OCI-LY1 (cell line): ENCODE data around the gene CFAP46.

ENCODE experiments used
- H2AFZ ChIP-seq: fragments of 200-600 bp; sonication (generic), shearing (Covaris generic); 2 replicates; pipeline ENCODE4 v1.6.0; 2014; ENCODE audit warnings: antibody characterized with exemption, mild to moderate bottlenecking, low read length
- H3F3A ChIP-seq: fragments of 200-600 bp; sonication (generic), shearing (Covaris generic); 2 replicates; pipeline ENCODE4 v1.6.0; 2014; ENCODE audit warnings: mild to moderate bottlenecking, antibody characterized with exemption, low read length, moderate library complexity; ENCODE audit not compliant: insufficient read depth
- H3K27ac ChIP-seq: fragments of 200-600 bp; sonication (generic); 2 replicates; pipeline ENCODE4 v1.5.1; 2014; ENCODE audit warnings: low read length, mixed run types, mild to moderate bottlenecking, low read depth; ENCODE audit not compliant: poor library complexity, severe bottlenecking
- H3K27me3 ChIP-seq: fragments of 200-600 bp; sonication (generic); 2 replicates; pipeline ENCODE4 v1.6.0; 2014; ENCODE audit warnings: antibody characterized with exemption, mild to moderate bottlenecking, low read length, moderate library complexity; ENCODE audit not compliant: insufficient read depth
- H3K36me3 ChIP-seq: fragments of 200-600 bp; sonication (generic); 2 replicates; pipeline ENCODE4 v1.6.1; 2014; ENCODE audit warnings: mild to moderate bottlenecking, antibody characterized with exemption, low read length, moderate library complexity, mixed read lengths; ENCODE audit not compliant: insufficient read depth
- H3K4me1 ChIP-seq: fragments of 200-600 bp; sonication (generic); 2 replicates; pipeline ENCODE4 v1.5.1; 2014; ENCODE audit warnings: mild to moderate bottlenecking, low read length, moderate library complexity; ENCODE audit not compliant: insufficient read depth, severe bottlenecking
- H3K4me2 ChIP-seq: fragments of 200-600 bp; sonication (generic), shearing (Covaris generic); 2 replicates; pipeline ENCODE4 v1.6.1; 2014; ENCODE audit warnings: low read length
- H3K4me3 ChIP-seq: fragments of 200-600 bp; sonication (generic); 2 replicates; pipeline ENCODE4 v1.5.1; 2014; ENCODE audit warnings: low read length, low read depth, mild to moderate bottlenecking, mixed read lengths; ENCODE audit not compliant: poor library complexity, severe bottlenecking
- H3K79me2 ChIP-seq: fragments of 200-600 bp; shearing (Covaris generic); 2 replicates; pipeline ENCODE4 v1.6.1; 2016; ENCODE audit warnings: mixed run types, low read length, mixed read lengths; ENCODE audit not compliant: insufficient read depth
- H3K9ac ChIP-seq: fragments of 200-600 bp; sonication (generic), shearing (Covaris generic); 2 replicates; pipeline ENCODE4 v1.6.1; 2014; ENCODE audit warnings: mild to moderate bottlenecking, low read length, mixed read lengths
- H3K9me2 ChIP-seq: fragments of 200-600 bp; sonication (generic), shearing (Covaris generic); 2 replicates; pipeline ENCODE4 v1.6.1; 2014; ENCODE audit warnings: low read depth, mild to moderate bottlenecking, low read length, mixed read lengths
- H3K9me3 ChIP-seq: fragments of 200-600 bp; shearing (Covaris generic); 2 replicates; pipeline ENCODE4 v1.6.1; 2014; ENCODE audit warnings: low read length, mixed read lengths
- H4K20me1 ChIP-seq: fragments of 200-600 bp; sonication (generic), shearing (Covaris generic); 2 replicates; pipeline ENCODE4 v1.6.0; 2016; ENCODE audit warnings: mild to moderate bottlenecking, low read length; ENCODE audit not compliant: insufficient read depth
- EZH2 ChIP-seq: fragments of 200-600 bp; sonication (generic), shearing (Covaris generic); IDR thresholded peaks from 2 replicates; pipeline ENCODE4 v1.8.0; 2017; ENCODE audit warnings: borderline replicate concordance, mixed run types, mild to moderate bottlenecking, antibody characterized with exemption, low read length, moderate library complexity, mixed read lengths
- TF ChIP-seq, protein P1 (sequence below): fragments of 200-600 bp; sonication (generic), shearing (Covaris generic); IDR thresholded peaks from 2 replicates; pipeline ENCODE4 v1.5.1; 2017; ENCODE audit warnings: mild to moderate bottlenecking, antibody characterized with exemption, low read length, moderate library complexity, mixed read lengths

The CFAP46 gene

DNA sequence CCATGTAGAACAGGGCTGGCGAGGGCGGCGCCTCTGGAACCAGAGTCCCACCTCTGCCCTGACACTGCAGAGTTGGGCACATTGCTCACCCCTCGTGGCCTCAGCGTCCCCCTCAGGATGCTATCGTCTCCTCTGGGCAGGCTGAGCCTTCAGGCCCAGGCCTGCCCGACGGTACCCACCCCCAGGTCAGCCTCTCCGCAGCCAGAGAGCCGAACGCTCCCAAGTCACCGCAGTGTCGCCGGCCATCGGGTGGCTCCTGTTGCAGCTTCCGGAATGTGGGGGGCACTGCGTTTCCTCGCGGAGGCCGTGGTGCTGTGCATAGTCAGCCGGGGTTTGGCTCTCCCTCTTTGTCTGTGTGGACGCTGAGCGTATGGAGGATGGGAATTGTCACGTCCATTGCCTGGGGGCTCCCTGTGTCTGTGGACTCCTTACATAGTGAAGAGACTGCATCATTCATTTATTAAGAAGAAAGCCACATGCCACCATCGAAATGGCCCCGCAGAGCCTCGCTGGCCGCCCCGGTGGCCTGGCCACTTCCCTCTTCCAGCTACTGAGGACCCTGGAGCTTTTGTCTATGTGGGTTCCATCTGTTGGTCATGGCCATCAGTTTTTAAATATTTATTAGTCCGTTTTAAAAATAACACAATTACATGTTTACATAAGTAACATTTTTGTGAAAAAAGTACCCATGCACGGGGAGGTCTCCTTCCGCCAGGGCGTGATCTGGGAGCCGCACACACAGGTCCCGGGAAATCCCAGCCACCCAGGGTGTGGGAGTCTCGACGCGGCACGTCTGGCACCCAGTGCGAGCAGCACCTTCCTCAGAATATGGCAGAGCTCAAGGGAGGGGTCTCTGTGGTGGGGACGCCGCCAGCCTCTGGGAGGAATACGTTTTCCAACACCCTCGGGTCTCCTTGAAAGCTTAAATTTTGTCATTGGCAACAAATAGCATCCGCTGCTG, 172.0 kb downstream of the CFAP46 start:
- H3F3A ChIP-seq, result no peaks in the 10 kb centered on the region
- H3K9me3 ChIP-seq, result no peaks in the 10 kb centered on the region
- H4K20me1 ChIP-seq, result no peaks in the 10 kb centered on the region
- H3K36me3 ChIP-seq, result no peaks in the 10 kb centered on the region
- TF ChIP-seq EZH2, result no peak
- TF ChIP-seq, protein P1, sequence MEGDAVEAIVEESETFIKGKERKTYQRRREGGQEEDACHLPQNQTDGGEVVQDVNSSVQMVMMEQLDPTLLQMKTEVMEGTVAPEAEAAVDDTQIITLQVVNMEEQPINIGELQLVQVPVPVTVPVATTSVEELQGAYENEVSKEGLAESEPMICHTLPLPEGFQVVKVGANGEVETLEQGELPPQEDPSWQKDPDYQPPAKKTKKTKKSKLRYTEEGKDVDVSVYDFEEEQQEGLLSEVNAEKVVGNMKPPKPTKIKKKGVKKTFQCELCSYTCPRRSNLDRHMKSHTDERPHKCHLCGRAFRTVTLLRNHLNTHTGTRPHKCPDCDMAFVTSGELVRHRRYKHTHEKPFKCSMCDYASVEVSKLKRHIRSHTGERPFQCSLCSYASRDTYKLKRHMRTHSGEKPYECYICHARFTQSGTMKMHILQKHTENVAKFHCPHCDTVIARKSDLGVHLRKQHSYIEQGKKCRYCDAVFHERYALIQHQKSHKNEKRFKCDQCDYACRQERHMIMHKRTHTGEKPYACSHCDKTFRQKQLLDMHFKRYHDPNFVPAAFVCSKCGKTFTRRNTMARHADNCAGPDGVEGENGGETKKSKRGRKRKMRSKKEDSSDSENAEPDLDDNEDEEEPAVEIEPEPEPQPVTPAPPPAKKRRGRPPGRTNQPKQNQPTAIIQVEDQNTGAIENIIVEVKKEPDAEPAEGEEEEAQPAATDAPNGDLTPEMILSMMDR, result no peak
- no peak overlapping the region for H3K27ac ChIP-seq
- no peak overlapping the region for H3K9ac ChIP-seq
- no peaks in the 10 kb centered on the region for H3K9me2 ChIP-seq
- no peak overlapping the region for H3K4me2 ChIP-seq
- no peaks in the 10 kb centered on the region for H3K4me1 ChIP-seq
- no peak overlapping the region for H3K4me3 ChIP-seq
- no peak overlapping the region for H2AFZ ChIP-seq
- no peaks in the 10 kb centered on the region for H3K27me3 ChIP-seq
- H3K79me2 ChIP-seq, result no peaks in the 10 kb centered on the region

GRCh38 chr10:132768346-132769248, 173.8 kb downstream of the CFAP46 start:
- Histone ChIP-seq H3K27ac (no peak overlapping the region), H4K20me1 (no peaks in the 10 kb centered on the region), H3K4me1 (no peaks in the 10 kb centered on the region), H3K9me2 (no peaks in the 10 kb centered on the region), H3K79me2 (no peaks in the 10 kb centered on the region), H2AFZ (no peak overlapping the region), H3K4me2 (no peak overlapping the region), H3K27me3 (no peaks in the 10 kb centered on the region), H3K9me3 (no peaks in the 10 kb centered on the region), H3K36me3 (no peaks in the 10 kb centered on the region), H3K4me3 (no peak overlapping the region), H3F3A (no peaks in the 10 kb centered on the region), H3K9ac (no peak overlapping the region)
- TF ChIP-seq EZH2, result no peak
- TF ChIP-seq, protein P1, result no peak

DNA sequence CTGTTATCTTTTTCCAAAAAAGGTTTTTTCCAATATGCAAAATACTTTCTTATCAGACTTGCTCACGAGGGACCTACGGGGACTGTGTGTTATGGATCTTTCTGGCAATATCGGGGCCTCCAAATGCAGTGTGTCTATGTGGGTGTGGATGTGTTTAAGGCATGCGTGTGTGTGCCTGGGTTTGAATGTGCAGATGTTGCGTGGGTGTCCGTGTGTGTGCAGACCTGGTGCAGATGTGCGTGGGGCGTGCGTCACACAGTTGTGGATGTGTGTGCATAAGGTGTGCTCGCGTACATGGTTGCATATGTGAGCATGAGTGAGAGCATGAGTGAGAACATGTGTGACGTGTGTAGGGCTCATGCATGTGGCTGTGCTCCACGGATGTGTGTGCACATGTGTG, 176.1 kb downstream of the CFAP46 start:
- Histone ChIP-seq H3K27me3 (no peaks in the 10 kb centered on the region), H3K36me3 (no peaks in the 10 kb centered on the region), H3F3A (no peaks in the 10 kb centered on the region), H3K4me3 (no peak overlapping the region), H4K20me1 (no peaks in the 10 kb centered on the region), H3K4me1 (no peaks in the 10 kb centered on the region), H3K27ac (no peak overlapping the region), H3K79me2 (no peaks in the 10 kb centered on the region), H2AFZ (no peak overlapping the region), H3K9me2 (no peaks in the 10 kb centered on the region), H3K4me2 (no peak overlapping the region), H3K9ac (no peak overlapping the region), H3K9me3 (no peaks in the 10 kb centered on the region)
- TF ChIP-seq EZH2, result no peak
- TF ChIP-seq, protein P1, result no peak
